ENCODE data around the gene C1GALT1C1. TPM values are rescaled to one million over a fixed set of nuclear protein-coding genes. Genes with fewer than 3 reads are reported as not detected.

The C1GALT1C1 gene
- 67.7 and 80.9 TPM in 2 replicates for total RNA-seq

GRCh38 chrX:120629667-120630537, at the start of gene C1GALT1C1:
Gene C1GALT1C1, minus strand, starts transcription at chrX:120630054. Its CDS starts 2,888 bp downstream, at chrX:120627166.

GRCh38 chrX:120603707-120604360, 26.0 kb downstream of the C1GALT1C1 start, which contains the start of gene MCTS1:
Gene MCTS1, plus strand, starts transcription at chrX:120604101. Its CDS starts 136 bp downstream, at chrX:120604237.

Other genes starting within 250 kb of the C1GALT1C1 start
- 128 and 154 TPM in 2 replicates for gene LAMP2, start 160.8 kb downstream of the C1GALT1C1 start, total RNA-seq
- gene CUL4B, start 69.1 kb downstream of the C1GALT1C1 start, total RNA-seq = 103 and 118 TPM in 2 replicates
- gene MCTS1, start 26.0 kb downstream of the C1GALT1C1 start, total RNA-seq = 65.8 and 72.8 TPM in 2 replicates
- not detected in 2 replicates for gene CT47B1, start 245.8 kb upstream of the C1GALT1C1 start, total RNA-seq

All from mammary microvascular endothelial cell (primary cell).